Fibroblast of mammary gland (primary cell): ENCODE results near the gene SFRP5.

Experiments used
- DNase-seq: peaks from one replicate; pipeline ENCODE4 v3.0.0-alpha.2; 2010; ENCODE audit warnings: low read depth
- H3K4me3 ChIP-seq: 2 replicates; pipeline ENCODE4 v1.5.1; 2011; ENCODE audit warnings: low read depth, mild to moderate bottlenecking, low read length, moderate library complexity; ENCODE audit not compliant: control insufficient read depth
- TF ChIP-seq, protein P1 (sequence below): conservative IDR thresholded peaks from 2 replicates; pipeline ENCODE4 v1.5.1; 2011; ENCODE audit warnings: low read depth, low read length, inconsistent platforms; ENCODE audit not compliant: control insufficient read depth, insufficient read depth

Gene SFRP5

DNA sequence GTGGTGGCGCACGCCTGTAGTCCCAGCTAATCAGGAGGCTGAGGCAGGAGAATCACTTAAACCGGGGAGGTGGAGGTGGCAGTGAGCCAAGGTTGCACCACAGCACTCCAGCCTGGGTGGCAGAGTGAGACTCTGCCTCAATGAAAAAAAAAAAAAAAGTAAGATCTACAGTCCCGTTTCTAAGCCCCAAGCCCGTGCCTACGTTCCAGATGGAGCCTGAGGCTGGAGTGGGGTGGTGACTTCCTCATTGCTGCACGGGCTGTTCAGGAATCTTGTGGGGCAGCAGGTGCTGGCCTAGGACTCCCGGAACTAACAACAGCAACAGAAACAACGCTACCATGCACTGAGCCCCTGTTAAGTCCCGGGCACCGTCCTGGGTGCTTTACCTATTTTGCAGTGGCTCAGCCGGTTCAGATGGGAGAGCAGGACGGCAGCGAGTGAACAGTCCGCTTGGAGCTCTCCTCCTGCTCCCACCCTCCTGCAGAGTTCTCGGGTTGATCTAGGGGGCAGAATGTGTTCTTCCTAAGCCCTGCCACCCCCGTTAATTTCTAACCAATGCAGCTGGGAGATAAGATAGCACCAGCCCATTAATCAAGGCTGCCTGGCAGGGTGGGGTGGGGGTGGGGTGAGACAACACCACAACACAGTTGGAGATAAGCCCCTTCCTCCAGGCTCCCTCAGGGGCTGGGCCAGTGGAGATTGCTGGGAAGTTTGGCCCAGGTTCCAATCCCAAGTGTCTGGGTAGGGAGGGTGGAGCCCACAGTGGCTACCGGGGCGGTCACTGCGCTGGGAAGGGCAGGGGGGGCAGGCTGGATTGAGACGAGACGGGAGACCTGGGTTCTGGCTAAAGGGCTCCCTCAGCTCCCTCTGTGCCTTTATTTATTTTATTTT is 17.0 kb upstream of the SFRP5 start:
- H3K4me3 ChIP-seq: no peak overlapping the region
- TF ChIP-seq, protein P1, sequence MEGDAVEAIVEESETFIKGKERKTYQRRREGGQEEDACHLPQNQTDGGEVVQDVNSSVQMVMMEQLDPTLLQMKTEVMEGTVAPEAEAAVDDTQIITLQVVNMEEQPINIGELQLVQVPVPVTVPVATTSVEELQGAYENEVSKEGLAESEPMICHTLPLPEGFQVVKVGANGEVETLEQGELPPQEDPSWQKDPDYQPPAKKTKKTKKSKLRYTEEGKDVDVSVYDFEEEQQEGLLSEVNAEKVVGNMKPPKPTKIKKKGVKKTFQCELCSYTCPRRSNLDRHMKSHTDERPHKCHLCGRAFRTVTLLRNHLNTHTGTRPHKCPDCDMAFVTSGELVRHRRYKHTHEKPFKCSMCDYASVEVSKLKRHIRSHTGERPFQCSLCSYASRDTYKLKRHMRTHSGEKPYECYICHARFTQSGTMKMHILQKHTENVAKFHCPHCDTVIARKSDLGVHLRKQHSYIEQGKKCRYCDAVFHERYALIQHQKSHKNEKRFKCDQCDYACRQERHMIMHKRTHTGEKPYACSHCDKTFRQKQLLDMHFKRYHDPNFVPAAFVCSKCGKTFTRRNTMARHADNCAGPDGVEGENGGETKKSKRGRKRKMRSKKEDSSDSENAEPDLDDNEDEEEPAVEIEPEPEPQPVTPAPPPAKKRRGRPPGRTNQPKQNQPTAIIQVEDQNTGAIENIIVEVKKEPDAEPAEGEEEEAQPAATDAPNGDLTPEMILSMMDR: no peak
- DNase-seq: no peak

DNA sequence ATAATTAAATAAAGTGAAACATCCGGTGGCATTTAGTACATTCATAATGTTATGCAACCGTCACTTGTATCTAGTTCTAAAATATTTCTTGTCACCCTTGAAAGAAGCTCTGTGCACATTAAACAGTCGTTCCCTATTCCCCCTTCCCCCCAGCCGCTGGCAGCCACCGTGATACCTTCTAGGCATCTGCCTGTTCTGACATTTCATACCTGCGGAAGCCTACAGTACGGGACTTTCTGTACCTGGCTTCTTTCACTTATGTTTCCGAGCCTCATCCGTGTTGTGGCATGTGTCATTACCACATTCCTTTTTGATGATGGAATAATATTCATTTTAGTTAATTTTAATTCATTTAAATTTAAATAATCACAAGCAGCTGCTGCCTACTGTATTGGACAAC is 13.9 kb upstream of the SFRP5 start:
- TF ChIP-seq, protein P1: no peak
- H3K4me3 ChIP-seq: no peak overlapping the region
- no peak for DNase-seq

DNA sequence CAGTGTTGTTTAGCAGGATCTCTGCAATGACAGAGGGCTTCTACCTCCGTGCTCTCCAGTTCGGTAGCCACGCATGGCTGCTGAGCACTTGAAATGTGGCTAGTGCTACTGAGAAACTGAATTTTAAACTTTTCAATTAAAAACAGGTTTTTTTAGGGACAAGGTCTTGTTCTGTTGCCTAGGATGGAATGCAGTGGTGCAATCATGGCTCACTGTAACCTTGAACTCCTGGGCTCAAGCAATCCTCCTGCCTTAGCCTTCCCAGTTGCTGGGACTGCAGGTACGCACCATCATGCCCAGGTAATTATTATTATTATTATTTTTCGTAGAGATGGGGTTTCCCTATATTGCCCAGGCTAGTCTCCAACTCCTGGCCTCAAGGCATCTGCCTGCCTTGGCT is 13.4 kb upstream of the SFRP5 start:
- no peak overlapping the region for H3K4me3 ChIP-seq
- TF ChIP-seq, protein P1: no peak
- no peak for DNase-seq

DNA sequence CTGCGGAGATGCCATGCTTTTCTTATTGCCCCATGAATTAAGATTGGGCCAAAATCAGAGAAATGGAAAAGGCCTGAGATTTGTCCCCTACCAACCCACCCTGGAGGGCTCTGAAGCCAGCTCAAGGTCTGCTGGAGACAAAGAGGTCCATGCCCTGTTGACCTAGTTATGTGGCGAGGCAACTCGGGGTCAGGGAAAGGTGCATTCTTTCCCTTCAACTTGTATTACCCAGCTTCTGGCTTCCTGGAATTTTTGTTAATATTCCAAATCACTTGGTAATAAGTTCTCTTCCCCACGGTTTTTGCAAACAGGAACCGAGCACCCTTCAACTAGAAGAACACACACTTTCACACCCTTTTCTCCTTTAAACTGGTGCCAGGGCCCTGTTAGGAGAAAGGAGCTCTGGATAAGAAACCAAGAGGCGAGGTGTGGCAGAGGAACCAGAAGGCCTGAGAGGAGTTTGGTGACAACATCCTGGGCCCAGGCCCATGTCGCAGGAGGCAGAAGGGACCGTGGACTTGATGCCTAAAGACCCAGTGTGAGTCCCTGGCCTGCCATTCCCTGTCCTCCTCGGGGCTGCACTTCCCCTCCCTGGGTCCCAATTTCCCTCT is 12.5 kb upstream of the SFRP5 start:
- no peak overlapping the region for H3K4me3 ChIP-seq
- TF ChIP-seq, protein P1: no peak
- DNase-seq: no peak

DNA sequence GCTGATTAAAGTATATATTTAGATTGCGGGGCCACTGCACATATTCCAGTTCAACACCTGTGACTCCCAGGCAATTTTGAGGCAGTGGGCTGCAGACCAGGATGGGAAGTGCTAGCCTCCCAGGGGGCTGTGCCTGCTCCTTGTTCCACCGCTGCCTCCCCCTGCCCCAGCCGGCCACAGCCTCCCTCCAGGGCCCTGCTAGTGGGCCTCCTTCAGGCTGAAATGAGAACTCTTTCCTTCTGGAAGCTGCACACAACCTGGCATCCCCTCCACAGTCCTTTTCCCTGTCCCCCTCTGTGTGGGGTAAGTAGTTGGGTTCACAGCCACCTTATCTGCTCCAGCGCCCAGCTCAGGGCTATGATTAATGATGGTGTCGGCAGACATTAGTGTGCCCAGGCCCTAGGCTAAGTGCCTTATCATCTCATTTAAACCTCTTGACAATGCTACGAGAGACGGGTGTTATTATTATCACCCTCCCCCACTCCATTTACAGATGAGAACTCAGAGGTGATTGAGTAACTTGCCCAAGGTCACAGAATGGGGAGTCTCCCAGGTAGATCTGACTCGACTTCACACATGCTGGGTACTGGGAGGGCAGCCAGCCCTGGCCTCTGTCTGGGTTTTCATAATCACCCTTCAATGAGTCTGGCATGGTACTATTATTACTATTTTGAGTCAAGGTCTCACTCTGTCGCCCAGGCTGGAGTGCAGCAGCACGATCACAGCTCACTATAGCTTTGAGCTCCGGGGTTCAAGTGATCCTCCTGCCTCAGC is 10.8 kb upstream of the SFRP5 start:
- TF ChIP-seq, protein P1: no peak
- H3K4me3 ChIP-seq: no peak overlapping the region
- DNase-seq: no peak

DNA sequence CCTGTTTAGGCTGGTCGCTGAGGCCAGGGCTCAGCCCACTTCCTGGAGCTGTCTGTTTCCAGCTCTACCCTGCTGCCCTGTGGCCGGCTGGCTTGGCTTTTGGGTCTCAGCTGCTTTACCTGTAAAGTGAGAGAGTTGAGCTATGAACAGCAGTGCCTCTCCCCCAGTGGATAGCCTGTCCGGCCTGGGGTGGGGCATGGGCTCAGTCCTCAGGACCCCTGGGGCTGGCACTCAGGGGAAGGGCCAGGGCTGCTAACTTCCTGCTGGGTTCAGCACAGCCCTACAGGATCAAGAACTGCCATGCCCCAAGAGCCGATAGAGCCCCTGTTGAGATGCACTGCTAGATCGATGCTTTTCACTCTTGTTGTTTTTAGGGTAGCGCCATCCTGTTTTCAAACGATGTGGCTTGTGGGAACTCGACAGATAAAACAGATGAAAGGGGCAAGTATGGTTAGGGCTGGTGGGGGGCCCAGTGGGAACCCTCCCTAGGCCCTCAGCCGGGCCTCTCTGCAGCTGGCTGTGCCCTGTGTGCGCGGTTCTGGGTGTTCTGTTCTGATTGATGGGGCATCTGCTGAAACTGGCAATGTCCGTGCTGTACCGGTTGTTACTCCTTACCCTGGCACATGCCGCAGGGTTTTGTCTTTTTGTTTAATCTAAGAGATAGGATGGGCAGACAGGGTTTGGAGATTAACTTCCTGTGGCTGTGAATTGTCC is 10.0 kb upstream of the SFRP5 start:
- no peak overlapping the region for H3K4me3 ChIP-seq
- DNase-seq: no peak
- TF ChIP-seq, protein P1: no peak
